CD4-positive, alpha-beta memory T cell (primary cell): ENCODE results near the gene CST8. TPM values are rescaled to one million over a fixed set of nuclear protein-coding genes. Genes with fewer than 3 reads are reported as not detected.

Experiments
- CTCF ChIA-PET: fragments of 350-600 bp; sonication (Branson Sonifier 250); formaldehyde crosslinking; loops from one replicate; lab custom pipeline; 2021; ENCODE audit warnings: inconsistent platforms; ENCODE audit not compliant: partially characterized antibody; lab: Charles Lee
- POLR2A ChIA-PET: fragments of 350-600 bp; sonication (Branson Sonifier 250); formaldehyde crosslinking; loops from one replicate; lab custom pipeline; 2021; ENCODE audit not compliant: partially characterized antibody; lab: Charles Lee
- DNase-seq, 5 donors: peaks; one replicate each; pipeline versions ENCODE4 v3.0.0 to v3.0.0-alpha.2; 2020 to 2022; ENCODE audit warnings: mixed read lengths in 1 of 5
- H3K27ac ChIP-seq: one replicate; pipeline ENCODE4 v1.7.0; 2013; ENCODE audit warnings: low read depth, low read length
- H3K27me3 ChIP-seq: 2 replicates; pipeline ENCODE4 v1.7.0; 2013; ENCODE audit warnings: mild to moderate bottlenecking, low read length, moderate library complexity; ENCODE audit not compliant: insufficient read depth
- H3K36me3 ChIP-seq: 2 replicates; pipeline ENCODE4 v1.7.0; 2013; ENCODE audit warnings: mild to moderate bottlenecking, low read length, moderate library complexity; ENCODE audit not compliant: insufficient read depth
- H3K4me1 ChIP-seq: 2 replicates; pipeline ENCODE4 v1.7.0; 2013; ENCODE audit warnings: mild to moderate bottlenecking, low read length, moderate library complexity; ENCODE audit not compliant: insufficient read depth
- H3K4me3 ChIP-seq, 2 donors: one replicate each; pipeline ENCODE4 v1.7.0; 2013; ENCODE audit warnings: low read length in 2 of 2, mild to moderate bottlenecking in 1 of 2
- H3K9me3 ChIP-seq, 2 donors: one replicate each; pipeline ENCODE4 v1.7.0; 2013; ENCODE audit warnings: low read length in 2 of 2, control low read depth in 1 of 2; ENCODE audit not compliant: control insufficient read depth in 1 of 2
- H3K27ac Mint-ChIP-seq, 7 donors: one replicate each; pipeline ENCODE4 v1.8.0; 2020 to 2021; ENCODE audit warnings: mixed read lengths in 7 of 7, mild to moderate bottlenecking in 6 of 7, inconsistent platforms in 3 of 7, moderate library complexity in 3 of 7
- H3K27me3 Mint-ChIP-seq, 2 donors: one replicate each; pipeline ENCODE4 v1.8.0; 2020 to 2021; ENCODE audit warnings: mixed read lengths in 2 of 2
- H3K36me3 Mint-ChIP-seq, 2 donors: one replicate each; pipeline ENCODE4 v1.8.0; 2020 to 2021; ENCODE audit warnings: mixed read lengths in 2 of 2, inconsistent platforms in 1 of 2, mild to moderate bottlenecking in 1 of 2
- H3K4me1 Mint-ChIP-seq, 4 donors: one replicate each; pipeline ENCODE4 v1.8.0; 2020 to 2021; ENCODE audit warnings: mixed read lengths in 4 of 4, mild to moderate bottlenecking in 1 of 4
- H3K4me3 Mint-ChIP-seq, 8 donors: one replicate each; pipeline ENCODE4 v1.8.0; 2020 to 2021; ENCODE audit warnings: mixed read lengths in 8 of 8, mild to moderate bottlenecking in 7 of 8, moderate library complexity in 6 of 8, inconsistent platforms in 3 of 8
- H3K9me3 Mint-ChIP-seq, 8 donors: one replicate each; pipeline ENCODE4 v1.8.0; 2020 to 2021; ENCODE audit warnings: mixed read lengths in 8 of 8, mild to moderate bottlenecking in 5 of 8, inconsistent platforms in 3 of 8, moderate library complexity in 1 of 8
- intact Hi-C: fragments of 100-400 bp; cut with micrococcal nuclease; formaldehyde crosslinking; loops from one replicate; pipeline ENCODE4 v1.15.1; 2023
- polyA plus RNA-seq, 2 donors: library from polyadenylated mRNA; unstranded; fragments of 300-500 nt; fragmentation: Illumina TruSeq; gene quantifications; one replicate each; pipeline ENCODE4 v1.2.3, GENCODE V29; 2021
- total RNA-seq, 2 experiments: library from RNA; stranded (reverse); gene quantifications; one replicate each; pipeline ENCODE4 v1.2.3, GENCODE V29; 2021

The CST8 gene
- total and polyA plus RNA-seq, 4 experiments from 2014 or later, result not detected

GRCh38 chr20:23533161-23533560 is 42.2 kb downstream of the CST8 start:
- no peaks in the 10 kb centered on the region for H3K27me3 ChIP-seq
- ChIA-PET POLR2A (no interaction called here), CTCF (no interaction called here)
- no peak overlapping the region for H3K4me3 Mint-ChIP-seq
- H3K4me3 ChIP-seq, result no peak overlapping the region
- no peaks in the 10 kb centered on the region for H3K4me1 Mint-ChIP-seq
- peaks cover 4 to 5% of the 10 kb centered on the region in 2 donors for H3K27me3 Mint-ChIP-seq
- H3K36me3 ChIP-seq, result no peaks in the 10 kb centered on the region
- H3K9me3 ChIP-seq, result no peaks in the 10 kb centered on the region
- no peak overlapping the region for H3K27ac Mint-ChIP-seq
- no peaks in the 10 kb centered on the region for H3K36me3 Mint-ChIP-seq
- no peak for DNase-seq
- no peaks in the 10 kb centered on the region for H3K4me1 ChIP-seq
- intact Hi-C loops, result no loop called here
- peaks cover 3 to 16% (median 9%) of the 10 kb centered on the region in 8 donors for H3K9me3 Mint-ChIP-seq
- H3K27ac ChIP-seq, result no peak overlapping the region

GRCh38 chr20:23534801-23535593 is 44.1 kb downstream of the CST8 start:
- H3K36me3 ChIP-seq, result no peaks in the 10 kb centered on the region
- ChIA-PET CTCF (no interaction called here), POLR2A (no interaction called here)
- no peak overlapping the region for H3K4me3 ChIP-seq
- H3K36me3 Mint-ChIP-seq, result no peaks in the 10 kb centered on the region
- H3K4me3 Mint-ChIP-seq, result no peak overlapping the region
- no peaks in the 10 kb centered on the region for H3K9me3 ChIP-seq
- no peak for DNase-seq
- H3K4me1 Mint-ChIP-seq, result no peaks in the 10 kb centered on the region
- intact Hi-C loops, result no loop called here
- H3K27me3 Mint-ChIP-seq, result peaks cover 8 to 11% of the 10 kb centered on the region in 2 donors
- peaks cover 0 to 5% (median 2%) of the 10 kb centered on the region in 8 donors for H3K9me3 Mint-ChIP-seq
- no peaks in the 10 kb centered on the region for H3K4me1 ChIP-seq
- no peak overlapping the region for H3K27ac ChIP-seq
- peak overlapping the region in 1 of 7 donors; percentile 62 for H3K27ac Mint-ChIP-seq
- no peaks in the 10 kb centered on the region for H3K27me3 ChIP-seq

- H3K36me3 ChIP-seq, result no peaks in the 10 kb centered on the region
- CTCF ChIA-PET, result no interaction called here
- POLR2A ChIA-PET, result no interaction called here
Measured at GRCh38 chr20:23536328-23536974, 45.5 kb downstream of the CST8 start.

GRCh38 chr20:23537030-23537429 is 46.1 kb downstream of the CST8 start:
- H3K4me1 ChIP-seq, result no peaks in the 10 kb centered on the region
- H3K9me3 Mint-ChIP-seq, result peaks cover 0 to 3% (median 0%) of the 10 kb centered on the region in 8 donors
- no peaks in the 10 kb centered on the region for H3K9me3 ChIP-seq
- H3K27ac ChIP-seq, result no peak overlapping the region
- ChIA-PET POLR2A (no interaction called here), CTCF (no interaction called here)
- H3K27ac Mint-ChIP-seq, result no peak overlapping the region
- no peaks in the 10 kb centered on the region for H3K27me3 ChIP-seq
- H3K4me1 Mint-ChIP-seq, result no peaks in the 10 kb centered on the region
- no peaks in the 10 kb centered on the region for H3K36me3 ChIP-seq
- H3K4me3 ChIP-seq, result no peak overlapping the region
- intact Hi-C loops, result no loop called here
- peaks cover 11% of the 10 kb centered on the region in 2 donors for H3K27me3 Mint-ChIP-seq
- H3K4me3 Mint-ChIP-seq, result no peak overlapping the region
- no peaks in the 10 kb centered on the region for H3K36me3 Mint-ChIP-seq
- no peak for DNase-seq

More at GRCh38 chr20:23536328-23536974, 45.5 kb downstream of the CST8 start:
- no peaks in the 10 kb centered on the region for H3K4me1 Mint-ChIP-seq
- no peak overlapping the region for H3K27ac Mint-ChIP-seq
- no peaks in the 10 kb centered on the region for H3K4me1 ChIP-seq
- H3K9me3 ChIP-seq, result no peaks in the 10 kb centered on the region
- H3K4me3 Mint-ChIP-seq, result no peak overlapping the region
- H3K4me3 ChIP-seq, result no peak overlapping the region
- intact Hi-C loops, result no loop called here
- peaks cover 0 to 3% (median 0%) of the 10 kb centered on the region in 8 donors for H3K9me3 Mint-ChIP-seq
- H3K27me3 ChIP-seq, result no peaks in the 10 kb centered on the region
- H3K27ac ChIP-seq, result no peak overlapping the region
- no peaks in the 10 kb centered on the region for H3K36me3 Mint-ChIP-seq
- peaks cover 11% of the 10 kb centered on the region in 2 donors for H3K27me3 Mint-ChIP-seq
- DNase-seq, result no peak

- Histone ChIP-seq H3K9me3 (no peaks in the 10 kb centered on the region), H3K27ac (no peak overlapping the region), H3K4me3 (no peak overlapping the region), H3K36me3 (no peaks in the 10 kb centered on the region), H3K4me1 (no peaks in the 10 kb centered on the region), H3K27me3 (no peaks in the 10 kb centered on the region)
- no peaks in the 10 kb centered on the region for H3K36me3 Mint-ChIP-seq
- peaks cover 11 to 16% of the 10 kb centered on the region in 2 donors for H3K27me3 Mint-ChIP-seq
- no peak for DNase-seq
- CTCF ChIA-PET, result no interaction called here
- H3K27ac Mint-ChIP-seq, result no peak overlapping the region
- no peaks in the 10 kb centered on the region for H3K4me1 Mint-ChIP-seq
- H3K9me3 Mint-ChIP-seq, result peaks cover 0 to 3% (median 0%) of the 10 kb centered on the region in 8 donors
- H3K4me3 Mint-ChIP-seq, result no peak overlapping the region
- POLR2A ChIA-PET, result no interaction called here
- intact Hi-C loops, result no loop called here
Measured at GRCh38 chr20:23540624-23541023, 49.7 kb downstream of the CST8 start.

GRCh38 chr20:23541330-23541729 is 50.4 kb downstream of the CST8 start:
- no peaks in the 10 kb centered on the region for H3K36me3 Mint-ChIP-seq

GRCh38 chr20:23541776-23542175 is 50.9 kb downstream of the CST8 start:
- intact Hi-C loops, result no loop called here
- POLR2A ChIA-PET, result no interaction called here

More at GRCh38 chr20:23541330-23541729, 50.4 kb downstream of the CST8 start:
- Mint-ChIP-seq H3K27me3 (peaks cover 11 to 16% of the 10 kb centered on the region in 2 donors), H3K9me3 (peaks cover 0 to 3% (median 0%) of the 10 kb centered on the region in 8 donors), H3K27ac (no peak overlapping the region), H3K4me1 (no peaks in the 10 kb centered on the region), H3K4me3 (no peak overlapping the region)
- Histone ChIP-seq H3K9me3 (no peaks in the 10 kb centered on the region), H3K27me3 (no peaks in the 10 kb centered on the region), H3K4me1 (no peaks in the 10 kb centered on the region), H3K4me3 (no peak overlapping the region), H3K27ac (no peak overlapping the region), H3K36me3 (no peaks in the 10 kb centered on the region)
- CTCF ChIA-PET, result no interaction called here
- intact Hi-C loops, result no loop called here
- DNase-seq, result no peak
- POLR2A ChIA-PET, result no interaction called here

More at GRCh38 chr20:23541776-23542175, 50.9 kb downstream of the CST8 start:
- H3K36me3 ChIP-seq, result no peaks in the 10 kb centered on the region
- Mint-ChIP-seq H3K27ac (no peak overlapping the region), H3K27me3 (peaks cover 11 to 16% of the 10 kb centered on the region in 2 donors), H3K36me3 (no peaks in the 10 kb centered on the region), H3K9me3 (peaks cover 0 to 3% (median 0%) of the 10 kb centered on the region in 8 donors), H3K4me3 (no peak overlapping the region), H3K4me1 (no peaks in the 10 kb centered on the region)
- no peak overlapping the region for H3K4me3 ChIP-seq
- CTCF ChIA-PET, result no interaction called here
- no peak overlapping the region for H3K27ac ChIP-seq
- H3K4me1 ChIP-seq, result no peaks in the 10 kb centered on the region
- no peak for DNase-seq
- no peaks in the 10 kb centered on the region for H3K9me3 ChIP-seq
- no peaks in the 10 kb centered on the region for H3K27me3 ChIP-seq
